Neural cell (in vitro differentiated cells): ENCODE measurements around the gene RYK. TPM values are rescaled to one million over a fixed set of nuclear protein-coding genes. Genes with fewer than 3 reads are reported as not detected.

Source experiments
- H2AFZ ChIP-seq: fragments of 200-600, 300-800 bp; sonication (generic), shearing (Covaris generic); 2 replicates; pipeline ENCODE4 v1.6.0; 2014; ENCODE audit warnings: low read depth, mild to moderate bottlenecking, antibody characterized with exemption, low read length, moderate library complexity
- H3F3A ChIP-seq: fragments of 200-600 bp; shearing (Covaris generic); 2 replicates; pipeline ENCODE4 v1.6.1; 2016; ENCODE audit warnings: mild to moderate bottlenecking, moderate library complexity, mixed read lengths, antibody characterized with exemption, low read length; ENCODE audit not compliant: insufficient read depth, poor library complexity, severe bottlenecking
- H3K27ac ChIP-seq: fragments of 200-600, 300-800 bp; sonication (generic), shearing (Covaris generic); 2 replicates; pipeline ENCODE4 v1.5.1; 2014; ENCODE audit warnings: mild to moderate bottlenecking, low read length, moderate library complexity
- H3K27me3 ChIP-seq: fragments of 300-800, 200-600 bp; sonication (generic), shearing (Covaris generic); 2 replicates; pipeline ENCODE4 v1.6.0; 2014; ENCODE audit warnings: mild to moderate bottlenecking, low read depth, low read length, moderate library complexity; ENCODE audit not compliant: insufficient read depth
- H3K36me3 ChIP-seq: fragments of 300-800, 200-600 bp; sonication (generic), shearing (Covaris generic); 2 replicates; pipeline ENCODE4 v1.5.1; 2014; ENCODE audit warnings: mild to moderate bottlenecking, antibody characterized with exemption, low read length, moderate library complexity; ENCODE audit not compliant: insufficient read depth
- H3K4me2 ChIP-seq: fragments of 300-800, 200-600 bp; sonication (generic), shearing (Covaris generic); 2 replicates; pipeline ENCODE4 v1.6.0; 2014; ENCODE audit warnings: mild to moderate bottlenecking, low read length
- H3K4me3 ChIP-seq: fragments of 300-800, 200-600 bp; sonication (generic), shearing (Covaris generic); 2 replicates; pipeline ENCODE4 v1.5.1; 2014; ENCODE audit warnings: mild to moderate bottlenecking, low read length, moderate library complexity
- H3K79me2 ChIP-seq: fragments of 200-600 bp; shearing (Covaris generic); replicated peaks from 2 replicates; pipeline ENCODE4 v1.6.0; 2014; ENCODE audit warnings: mild to moderate bottlenecking, low read length, moderate library complexity; ENCODE audit not compliant: insufficient read depth
- H3K9ac ChIP-seq: fragments of 300-800, 200-600 bp; sonication (generic), shearing (Covaris generic); 2 replicates; pipeline ENCODE4 v1.6.1; 2016; ENCODE audit warnings: mild to moderate bottlenecking, low read length, mixed read lengths
- H3K9me2 ChIP-seq: fragments of 200-600 bp; shearing (Covaris generic); 2 replicates; pipeline ENCODE4 v1.6.1; 2016; ENCODE audit warnings: mild to moderate bottlenecking, low read length, mixed read lengths; ENCODE audit not compliant: insufficient read depth
- H3K9me3 ChIP-seq: fragments of 200-600, 300-800 bp; sonication (generic), shearing (Covaris generic); 2 replicates; pipeline ENCODE4 v1.6.1; 2016; ENCODE audit warnings: mild to moderate bottlenecking, mixed run types, low read length, moderate library complexity, mixed read lengths
- H4K20me1 ChIP-seq: fragments of 200-600 bp; shearing (Covaris generic); 2 replicates; pipeline ENCODE4 v1.6.1; 2016; ENCODE audit warnings: mild to moderate bottlenecking, mixed run types; ENCODE audit not compliant: insufficient read depth
- EZH2 ChIP-seq: fragments of 200-600, 300-800 bp; shearing (Covaris generic), sonication (generic); IDR thresholded peaks from 2 replicates; pipeline ENCODE4 v1.6.1; 2014; ENCODE audit warnings: antibody characterized with exemption, low read length, borderline replicate concordance, mild to moderate bottlenecking; ENCODE audit not compliant: insufficient read depth, poor library complexity, severe bottlenecking
- MXI1 ChIP-seq: fragments of 450-650 bp; conservative IDR thresholded peaks from 2 replicates; pipeline ENCODE4 v1.6.1; 2014; ENCODE audit warnings: antibody characterized with exemption, mild to moderate bottlenecking; ENCODE audit not compliant: poor library complexity, severe bottlenecking
- POLR2AphosphoS5 ChIP-seq: IDR thresholded peaks from 2 replicates; pipeline ENCODE4 v1.6.1; 2012
- RAD21 ChIP-seq: fragments of 450-650 bp; conservative IDR thresholded peaks from 2 replicates; pipeline ENCODE4 v1.6.1; 2014; ENCODE audit warnings: antibody characterized with exemption, mild to moderate bottlenecking, moderate library complexity
- SMC3 ChIP-seq: fragments of 450-650 bp; conservative IDR thresholded peaks from 2 replicates; pipeline ENCODE4 v1.6.1; 2014; ENCODE audit warnings: antibody characterized with exemption, mild to moderate bottlenecking, moderate library complexity; ENCODE audit not compliant: poor library complexity
- TAF1 ChIP-seq: IDR thresholded peaks from 2 replicates; pipeline ENCODE4 v1.6.1; 2012; ENCODE audit warnings: low read depth
- polyA plus RNA-seq: library from polyadenylated mRNA; depleted of rRNA; stranded (reverse); fragments of >200 nt; gene quantifications from 2 replicates; pipeline ENCODE4 v1.2.3, GENCODE V29; 2014
- TF ChIP-seq, protein P1 (sequence below): fragments of 450-650 bp; IDR thresholded peaks from 2 replicates; pipeline ENCODE4 v1.5.1; 2014; ENCODE audit warnings: antibody characterized with exemption, mild to moderate bottlenecking, moderate library complexity; ENCODE audit not compliant: poor library complexity, severe bottlenecking
- TF ChIP-seq, protein P2 (sequence below): IDR thresholded peaks from 2 replicates; pipeline ENCODE4 v1.6.1; 2012; ENCODE audit warnings: borderline replicate concordance

Gene RYK
- polyA plus RNA-seq, 1 donor from 2014 or later: 68.6 TPM

DNA sequence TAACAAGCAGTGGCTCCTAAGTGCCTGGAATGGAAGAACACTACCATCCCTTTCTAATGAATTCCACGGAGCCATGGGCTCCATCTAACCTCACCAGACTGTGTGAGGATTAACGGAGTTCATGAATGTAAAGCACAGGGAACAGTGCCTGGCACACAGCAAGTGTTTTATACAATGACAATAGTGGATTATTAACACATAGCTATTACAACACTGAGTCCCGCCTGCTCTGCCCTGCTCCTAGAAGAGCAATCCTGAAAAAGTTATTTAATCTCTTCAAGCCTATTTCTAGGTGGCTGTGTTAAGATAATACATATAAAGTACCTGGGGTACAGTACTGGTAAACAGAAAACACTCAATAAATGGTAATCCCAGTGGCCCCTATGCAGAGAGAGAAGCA, 51.4 kb downstream of the RYK start:
- no peak overlapping the region for H3K4me2 ChIP-seq
- no peak overlapping the region for H3K4me3 ChIP-seq
- no peaks in the 10 kb centered on the region for H4K20me1 ChIP-seq
- H3K27ac ChIP-seq: no peak overlapping the region
- H3K27me3 ChIP-seq: no peaks in the 10 kb centered on the region
- no peaks in the 10 kb centered on the region for H3K9me3 ChIP-seq
- H3F3A ChIP-seq: no peaks in the 10 kb centered on the region
- H3K36me3 ChIP-seq: no peaks in the 10 kb centered on the region
- no peak overlapping the region for H2AFZ ChIP-seq
- H3K79me2 ChIP-seq: no peaks in the 10 kb centered on the region
- H3K9me2 ChIP-seq: no peaks in the 10 kb centered on the region
- TF ChIP-seq SMC3 (no peak), POLR2AphosphoS5 (no peak)
- H3K9ac ChIP-seq: no peak overlapping the region

DNA sequence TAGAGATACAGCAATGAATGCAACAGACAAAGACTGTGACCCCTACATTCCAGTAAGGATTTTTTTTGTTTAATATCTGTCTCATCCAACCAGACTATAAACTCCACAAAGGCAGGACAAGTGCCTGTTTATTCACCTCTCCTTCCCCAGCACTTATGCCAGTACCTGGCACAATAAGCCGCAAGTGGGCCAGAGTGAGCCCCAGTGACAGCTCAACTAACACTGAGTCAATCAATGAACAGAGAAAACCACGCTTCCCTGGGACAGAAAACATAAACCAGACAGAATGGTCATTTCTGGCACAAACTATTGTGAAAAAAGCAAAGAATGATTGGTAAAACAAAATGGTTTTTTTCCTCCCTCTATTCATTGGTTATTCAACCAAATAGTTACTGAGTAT, 52.2 kb downstream of the RYK start:
- H3K79me2 ChIP-seq: no peaks in the 10 kb centered on the region
- no peaks in the 10 kb centered on the region for H4K20me1 ChIP-seq
- no peaks in the 10 kb centered on the region for H3K9me2 ChIP-seq
- no peak overlapping the region for H3K4me3 ChIP-seq
- TF ChIP-seq, protein P1, sequence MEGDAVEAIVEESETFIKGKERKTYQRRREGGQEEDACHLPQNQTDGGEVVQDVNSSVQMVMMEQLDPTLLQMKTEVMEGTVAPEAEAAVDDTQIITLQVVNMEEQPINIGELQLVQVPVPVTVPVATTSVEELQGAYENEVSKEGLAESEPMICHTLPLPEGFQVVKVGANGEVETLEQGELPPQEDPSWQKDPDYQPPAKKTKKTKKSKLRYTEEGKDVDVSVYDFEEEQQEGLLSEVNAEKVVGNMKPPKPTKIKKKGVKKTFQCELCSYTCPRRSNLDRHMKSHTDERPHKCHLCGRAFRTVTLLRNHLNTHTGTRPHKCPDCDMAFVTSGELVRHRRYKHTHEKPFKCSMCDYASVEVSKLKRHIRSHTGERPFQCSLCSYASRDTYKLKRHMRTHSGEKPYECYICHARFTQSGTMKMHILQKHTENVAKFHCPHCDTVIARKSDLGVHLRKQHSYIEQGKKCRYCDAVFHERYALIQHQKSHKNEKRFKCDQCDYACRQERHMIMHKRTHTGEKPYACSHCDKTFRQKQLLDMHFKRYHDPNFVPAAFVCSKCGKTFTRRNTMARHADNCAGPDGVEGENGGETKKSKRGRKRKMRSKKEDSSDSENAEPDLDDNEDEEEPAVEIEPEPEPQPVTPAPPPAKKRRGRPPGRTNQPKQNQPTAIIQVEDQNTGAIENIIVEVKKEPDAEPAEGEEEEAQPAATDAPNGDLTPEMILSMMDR: no peak
- TF ChIP-seq POLR2AphosphoS5 (no peak), EZH2 (no peak), TAF1 (no peak), MXI1 (no peak), SMC3 (no peak)
- TF ChIP-seq, protein P2, sequence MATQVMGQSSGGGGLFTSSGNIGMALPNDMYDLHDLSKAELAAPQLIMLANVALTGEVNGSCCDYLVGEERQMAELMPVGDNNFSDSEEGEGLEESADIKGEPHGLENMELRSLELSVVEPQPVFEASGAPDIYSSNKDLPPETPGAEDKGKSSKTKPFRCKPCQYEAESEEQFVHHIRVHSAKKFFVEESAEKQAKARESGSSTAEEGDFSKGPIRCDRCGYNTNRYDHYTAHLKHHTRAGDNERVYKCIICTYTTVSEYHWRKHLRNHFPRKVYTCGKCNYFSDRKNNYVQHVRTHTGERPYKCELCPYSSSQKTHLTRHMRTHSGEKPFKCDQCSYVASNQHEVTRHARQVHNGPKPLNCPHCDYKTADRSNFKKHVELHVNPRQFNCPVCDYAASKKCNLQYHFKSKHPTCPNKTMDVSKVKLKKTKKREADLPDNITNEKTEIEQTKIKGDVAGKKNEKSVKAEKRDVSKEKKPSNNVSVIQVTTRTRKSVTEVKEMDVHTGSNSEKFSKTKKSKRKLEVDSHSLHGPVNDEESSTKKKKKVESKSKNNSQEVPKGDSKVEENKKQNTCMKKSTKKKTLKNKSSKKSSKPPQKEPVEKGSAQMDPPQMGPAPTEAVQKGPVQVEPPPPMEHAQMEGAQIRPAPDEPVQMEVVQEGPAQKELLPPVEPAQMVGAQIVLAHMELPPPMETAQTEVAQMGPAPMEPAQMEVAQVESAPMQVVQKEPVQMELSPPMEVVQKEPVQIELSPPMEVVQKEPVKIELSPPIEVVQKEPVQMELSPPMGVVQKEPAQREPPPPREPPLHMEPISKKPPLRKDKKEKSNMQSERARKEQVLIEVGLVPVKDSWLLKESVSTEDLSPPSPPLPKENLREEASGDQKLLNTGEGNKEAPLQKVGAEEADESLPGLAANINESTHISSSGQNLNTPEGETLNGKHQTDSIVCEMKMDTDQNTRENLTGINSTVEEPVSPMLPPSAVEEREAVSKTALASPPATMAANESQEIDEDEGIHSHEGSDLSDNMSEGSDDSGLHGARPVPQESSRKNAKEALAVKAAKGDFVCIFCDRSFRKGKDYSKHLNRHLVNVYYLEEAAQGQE: no peak
- H3F3A ChIP-seq: no peaks in the 10 kb centered on the region
- no peak overlapping the region for H2AFZ ChIP-seq
- H3K27me3 ChIP-seq: no peaks in the 10 kb centered on the region
- H3K4me2 ChIP-seq: no peak overlapping the region
- H3K27ac ChIP-seq: no peak overlapping the region
- H3K9me3 ChIP-seq: no peaks in the 10 kb centered on the region
- no peaks in the 10 kb centered on the region for H3K36me3 ChIP-seq
- no peak overlapping the region for H3K9ac ChIP-seq

DNA sequence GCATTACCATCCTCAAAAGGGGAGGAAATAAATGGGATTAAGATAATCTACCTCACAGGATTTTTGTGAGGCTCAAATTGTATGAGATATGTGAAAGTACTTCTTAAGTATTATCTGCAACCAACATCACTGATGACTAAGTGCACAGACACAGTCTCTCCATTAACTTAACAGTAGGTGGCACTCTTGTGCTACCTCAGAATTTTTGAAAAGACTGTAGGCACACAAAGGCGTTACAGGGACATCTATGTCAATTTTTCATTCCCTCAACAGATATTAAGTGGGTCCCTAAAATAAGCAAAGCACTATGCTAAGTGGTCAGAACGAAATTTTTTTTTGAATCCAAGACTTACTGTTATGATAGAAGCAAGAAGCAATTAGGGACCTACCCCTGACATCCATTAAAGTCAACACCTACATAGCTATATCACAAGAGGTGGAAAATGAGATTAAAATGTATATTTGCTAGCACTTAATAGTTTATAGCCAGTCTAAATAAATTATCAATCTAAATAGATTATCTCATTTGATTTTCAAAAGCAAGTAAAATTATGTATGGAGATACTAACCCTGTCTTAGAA, 52.9 kb downstream of the RYK start:
- no peaks in the 10 kb centered on the region for H3F3A ChIP-seq
- no peak overlapping the region for H2AFZ ChIP-seq
- H3K4me3 ChIP-seq: no peak overlapping the region
- no peaks in the 10 kb centered on the region for H4K20me1 ChIP-seq
- H3K27me3 ChIP-seq: no peaks in the 10 kb centered on the region
- no peak for TF ChIP-seq TAF1
- TF ChIP-seq SMC3: peak; percentile 74
- TF ChIP-seq RAD21: peak; percentile 75
- no peak for TF ChIP-seq EZH2
- TF ChIP-seq, protein P1: peak; percentile 76
- no peak for TF ChIP-seq MXI1
- TF ChIP-seq, protein P2: no peak
- H3K36me3 ChIP-seq: no peaks in the 10 kb centered on the region
- H3K9me2 ChIP-seq: no peaks in the 10 kb centered on the region
- H3K9ac ChIP-seq: no peak overlapping the region
- no peaks in the 10 kb centered on the region for H3K79me2 ChIP-seq
- H3K27ac ChIP-seq: no peak overlapping the region
- H3K9me3 ChIP-seq: no peaks in the 10 kb centered on the region
- H3K4me2 ChIP-seq: no peak overlapping the region
